ENCODE data around the gene TAAR1.

DNA sequence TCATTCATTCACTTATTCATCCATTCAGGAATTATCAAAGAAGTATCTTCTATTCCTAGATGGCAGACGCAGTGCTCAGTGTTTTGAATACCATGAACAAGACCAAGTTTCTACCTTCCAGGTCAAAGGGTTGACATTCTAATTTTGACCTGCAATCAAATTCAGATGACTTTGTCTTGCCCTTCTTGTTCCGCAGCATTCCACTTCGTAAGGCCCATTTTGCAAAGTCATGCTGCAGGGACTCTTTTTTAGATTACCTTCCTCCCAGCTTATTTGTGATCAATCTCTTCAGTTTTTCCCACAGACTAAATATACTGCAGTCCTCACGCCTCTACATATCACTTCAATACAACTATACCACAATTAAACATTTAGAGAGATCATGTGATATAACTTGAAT lies 7.1 kb upstream of the TAAR1 start:
- TF ChIP-seq EP300 (IDR thresholded peaks at IDR 0.05): no peak
- TF ChIP-seq CTCF (IDR thresholded peaks at IDR 0.05): no peak

Measured in stomach (tissue), 4 donors.